ENCODE data around the gene GGTLC1. TPM values are rescaled to one million over a fixed set of nuclear protein-coding genes. Genes with fewer than 3 reads are reported as not detected.
"Not testable (repeated sequence)": the region's sequence is repeated elsewhere in the genome, so short reads cannot be mapped to it uniquely, and the experiment has no call there.

Gene GGTLC1
- total RNA-seq, 2 experiments from 2014 or later = not detected

GRCh38 chr20:23986716-23987115, 1.9 kb downstream of the GGTLC1 start:
- H3K27ac Mint-ChIP-seq; H3K27me3 Mint-ChIP-seq; DNase-seq; POLR2A ChIA-PET; H3K9me3 Mint-ChIP-seq; H3K36me3 Mint-ChIP-seq (ENCODE audit: low read depth); H3K4me1 Mint-ChIP-seq; CTCF ChIA-PET; H3K4me3 Mint-ChIP-seq: not testable (repeated sequence)

- H3K27me3 Mint-ChIP-seq; H3K4me1 Mint-ChIP-seq; H3K36me3 Mint-ChIP-seq (ENCODE audit: low read depth); CTCF ChIA-PET; H3K27ac Mint-ChIP-seq; POLR2A ChIA-PET; DNase-seq; H3K9me3 Mint-ChIP-seq; H3K4me3 Mint-ChIP-seq: not testable (repeated sequence)
Observed at GRCh38 chr20:23986310-23986709, 2.3 kb downstream of the GGTLC1 start.

DNA sequence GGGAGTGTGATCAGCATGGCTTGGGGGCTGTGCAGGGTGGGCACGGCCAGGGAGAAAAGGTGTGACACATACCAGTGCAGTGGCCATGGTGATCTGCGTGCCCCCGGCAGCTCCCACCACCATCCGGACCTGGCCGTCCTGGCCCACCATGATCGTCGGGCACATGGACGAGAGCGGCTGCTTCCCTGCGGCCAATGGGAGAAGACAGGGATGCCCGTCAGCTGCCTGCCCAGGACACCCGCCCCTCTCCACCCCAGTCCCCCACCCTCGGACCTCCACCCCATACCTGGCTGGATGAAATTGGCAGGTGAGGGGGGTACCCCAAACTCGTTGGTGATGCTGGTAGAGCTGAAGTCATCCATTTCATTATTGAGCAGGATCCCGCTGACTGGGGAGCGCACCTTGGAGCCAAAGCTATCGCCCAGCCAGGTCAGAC, 2.8 kb downstream of the GGTLC1 start:
- not testable (repeated sequence) for H3K4me1 Mint-ChIP-seq

GRCh38 chr20:23985066-23985789, 3.4 kb downstream of the GGTLC1 start:
- DNase-seq; H3K27me3 Mint-ChIP-seq; H3K4me1 Mint-ChIP-seq; H3K36me3 Mint-ChIP-seq (ENCODE audit: low read depth); H3K4me3 Mint-ChIP-seq; POLR2A ChIA-PET; H3K9me3 Mint-ChIP-seq; H3K27ac Mint-ChIP-seq: not testable (repeated sequence)
- CTCF ChIA-PET = interaction anchor here (1.1 kb wide), 1 partner anchor 97 kb away, joined by 3 read pairs; no protein-coding TSS in a partner anchor

More for the DNA sequence above, 2.8 kb downstream of the GGTLC1 start:
- POLR2A ChIA-PET; H3K36me3 Mint-ChIP-seq (ENCODE audit: low read depth); H3K4me3 Mint-ChIP-seq; DNase-seq; H3K27ac Mint-ChIP-seq; H3K9me3 Mint-ChIP-seq; H3K27me3 Mint-ChIP-seq; CTCF ChIA-PET: not testable (repeated sequence)

- H3K4me3 Mint-ChIP-seq; POLR2A ChIA-PET; H3K27me3 Mint-ChIP-seq; H3K27ac Mint-ChIP-seq; H3K36me3 Mint-ChIP-seq (ENCODE audit: low read depth); H3K9me3 Mint-ChIP-seq; H3K4me1 Mint-ChIP-seq; DNase-seq: not testable (repeated sequence)
- CTCF ChIA-PET = interaction anchor here (1.1 kb wide), 1 partner anchor 96 kb away, joined by 3 read pairs; no protein-coding TSS in a partner anchor
Observed at GRCh38 chr20:23984476-23985023, 4.0 kb downstream of the GGTLC1 start.

GRCh38 chr20:23982112-23983018, 6.2 kb downstream of the GGTLC1 start:
- CTCF ChIA-PET; POLR2A ChIA-PET; H3K27ac Mint-ChIP-seq; H3K36me3 Mint-ChIP-seq (ENCODE audit: low read depth); H3K27me3 Mint-ChIP-seq; H3K4me1 Mint-ChIP-seq; DNase-seq; H3K4me3 Mint-ChIP-seq; H3K9me3 Mint-ChIP-seq: not testable (repeated sequence)

DNA sequence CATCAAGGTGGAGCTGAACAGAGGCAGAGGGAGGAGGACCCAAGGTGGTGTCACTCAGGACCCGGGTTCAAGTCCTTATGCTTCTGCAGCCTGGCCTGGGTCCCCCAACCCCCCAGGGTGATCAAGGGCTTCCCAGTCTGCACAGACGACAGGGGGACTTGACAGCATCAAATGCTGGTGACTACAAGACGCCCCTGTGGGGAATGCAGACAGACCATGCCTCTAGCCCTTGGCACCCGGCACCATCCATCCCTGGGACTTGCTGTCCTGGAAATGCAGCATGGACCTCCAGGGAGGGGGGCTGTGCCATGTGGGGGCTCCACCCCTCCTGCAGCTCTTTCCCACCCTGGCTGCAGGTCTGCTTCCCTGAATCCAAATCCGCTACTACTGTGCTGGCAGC, 7.1 kb downstream of the GGTLC1 start:
- POLR2A ChIA-PET; H3K36me3 Mint-ChIP-seq (ENCODE audit: low read depth): not testable (repeated sequence)

DNA sequence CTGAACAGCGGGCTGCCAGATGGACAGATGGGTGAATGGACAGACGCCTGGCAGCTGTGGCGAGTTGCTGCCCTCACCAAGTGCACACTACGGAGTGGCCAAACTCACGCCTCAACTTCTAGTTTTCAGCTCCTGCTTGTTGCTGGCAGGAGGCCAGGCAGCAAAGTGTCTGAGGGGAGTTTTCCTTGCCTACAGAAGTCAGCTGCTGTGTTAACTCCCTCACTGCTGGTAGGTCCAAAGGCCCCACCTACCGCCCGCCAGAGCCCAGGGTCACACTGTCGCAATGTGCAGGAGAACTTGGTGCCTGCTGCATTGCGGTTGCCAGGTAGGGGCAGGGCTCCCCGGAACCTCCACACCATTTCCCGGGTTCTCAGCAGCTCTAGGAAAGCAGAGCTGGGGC, 7.6 kb downstream of the GGTLC1 start:
- POLR2A ChIA-PET; H3K4me3 Mint-ChIP-seq; CTCF ChIA-PET; H3K36me3 Mint-ChIP-seq (ENCODE audit: low read depth); DNase-seq; H3K27me3 Mint-ChIP-seq; H3K4me1 Mint-ChIP-seq; H3K9me3 Mint-ChIP-seq; H3K27ac Mint-ChIP-seq: not testable (repeated sequence)

More for the DNA sequence above, 7.1 kb downstream of the GGTLC1 start:
- H3K27me3 Mint-ChIP-seq, H3K27ac Mint-ChIP-seq, H3K4me3 Mint-ChIP-seq, DNase-seq, CTCF ChIA-PET, H3K4me1 Mint-ChIP-seq, H3K9me3 Mint-ChIP-seq: not testable (repeated sequence)

GRCh38 chr20:23979899-23980811, 8.4 kb downstream of the GGTLC1 start:
- CTCF ChIA-PET, H3K27me3 Mint-ChIP-seq, H3K27ac Mint-ChIP-seq: not testable (repeated sequence)

DNA sequence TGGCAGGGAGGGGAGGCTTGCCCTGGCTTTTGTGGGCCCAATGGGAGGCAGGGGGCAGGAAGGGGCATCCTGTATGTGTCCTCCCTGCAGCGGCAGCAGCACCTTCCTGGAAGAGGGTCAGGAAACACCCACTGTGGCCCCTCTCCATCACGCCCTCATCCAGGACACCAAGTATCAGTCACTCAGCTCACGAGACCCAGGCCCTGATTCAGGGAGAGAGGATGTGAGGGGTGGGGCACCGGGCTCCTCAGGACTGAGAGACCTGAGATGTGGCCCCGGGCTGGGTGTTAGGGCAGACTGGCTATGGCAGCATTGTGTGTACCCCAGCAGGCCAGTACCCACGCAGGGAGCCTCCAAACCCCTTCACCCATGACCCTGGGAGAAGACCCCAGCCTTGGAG, 9.2 kb downstream of the GGTLC1 start:
- H3K36me3 Mint-ChIP-seq (ENCODE audit: low read depth); H3K4me1 Mint-ChIP-seq; H3K9me3 Mint-ChIP-seq; H3K27me3 Mint-ChIP-seq; H3K4me3 Mint-ChIP-seq; CTCF ChIA-PET; H3K27ac Mint-ChIP-seq; POLR2A ChIA-PET; DNase-seq: not testable (repeated sequence)

More at GRCh38 chr20:23979899-23980811, 8.4 kb downstream of the GGTLC1 start:
- H3K36me3 Mint-ChIP-seq (ENCODE audit: low read depth); H3K4me3 Mint-ChIP-seq; H3K9me3 Mint-ChIP-seq; H3K4me1 Mint-ChIP-seq; DNase-seq; POLR2A ChIA-PET: not testable (repeated sequence)

- DNase-seq; H3K4me3 Mint-ChIP-seq; H3K4me1 Mint-ChIP-seq; H3K27me3 Mint-ChIP-seq; H3K27ac Mint-ChIP-seq; POLR2A ChIA-PET; H3K36me3 Mint-ChIP-seq (ENCODE audit: low read depth); H3K9me3 Mint-ChIP-seq: not testable (repeated sequence)
- CTCF ChIA-PET = interaction anchor here (1.1 kb wide), 1 partner anchor 123 kb away, joined by 5 read pairs; no protein-coding TSS in a partner anchor
Observed at GRCh38 chr20:23978457-23978856, 10.1 kb downstream of the GGTLC1 start.

- Mint-ChIP-seq H3K27me3 (peaks cover 4% of the 10 kb centered on the region), H3K4me3 (no peak overlapping the region), H3K9me3 (no peaks in the 10 kb centered on the region), H3K27ac (no peak overlapping the region), H3K4me1 (no peaks in the 10 kb centered on the region), H3K36me3 (ENCODE audit: low read depth) (no peaks in the 10 kb centered on the region)
- CTCF ChIA-PET = no interaction called here
- no peak for DNase-seq
- POLR2A ChIA-PET = no interaction called here
Observed at GRCh38 chr20:23974966-23975365, 13.6 kb downstream of the GGTLC1 start.

DNA sequence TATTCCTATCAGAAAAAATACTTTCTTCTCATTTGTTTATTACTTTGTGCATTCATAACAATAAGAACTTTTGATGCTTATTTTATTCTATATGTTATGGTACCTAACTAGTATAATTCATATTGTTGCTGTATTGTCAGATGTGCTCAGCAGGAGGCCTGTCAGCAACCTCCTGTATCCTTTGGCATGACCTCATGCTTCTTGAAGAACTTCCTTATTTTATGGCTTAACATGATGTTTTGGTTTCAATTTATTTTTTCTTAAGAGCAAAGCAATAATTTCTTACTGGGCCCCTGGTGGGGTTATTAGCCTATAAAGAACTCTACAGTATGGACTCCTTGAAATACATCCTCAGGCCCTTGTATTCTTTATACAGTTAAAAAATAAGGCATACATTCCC, 17.3 kb downstream of the GGTLC1 start:
- ChIA-PET POLR2A (no interaction called here), CTCF (no interaction called here)
- Mint-ChIP-seq H3K27me3 (peaks cover 9% of the 10 kb centered on the region), H3K4me1 (no peaks in the 10 kb centered on the region), H3K9me3 (no peaks in the 10 kb centered on the region), H3K4me3 (no peak overlapping the region), H3K27ac (no peak overlapping the region), H3K36me3 (ENCODE audit: low read depth) (no peaks in the 10 kb centered on the region)
- DNase-seq = no peak
